Upper lobe of right lung (tissue), 1 donor: ENCODE measurements around the gene SHKBP1. TPM values are rescaled to one million over a fixed set of nuclear protein-coding genes. Genes with fewer than 3 reads are reported as not detected.
A peak's percentile ranks its signal among the peaks of the same experiment; 100 is the strongest.
"Not testable (repeated sequence)": the region's sequence is repeated elsewhere in the genome, so short reads cannot be mapped to it uniquely, and the experiment has no call there.

ENCODE experiments used
- ATAC-seq: fragments of 200-7000 bp; cut with Tn5 transposase; one replicate; pipeline ENCODE4 v1.9.1; 2020; ENCODE audit warnings: mild to moderate bottlenecking, moderate library complexity
- DNase-seq: peaks from one replicate; pipeline ENCODE4 v3.0.0-alpha.2; 2020
- H3K27ac ChIP-seq: fragments of 200-600 bp; one replicate; pipeline ENCODE4 v1.8.0; 2022
- H3K27me3 ChIP-seq: fragments of 200-600 bp; one replicate; pipeline ENCODE4 v1.8.0; 2022; ENCODE audit warnings: mild to moderate bottlenecking
- H3K36me3 ChIP-seq: fragments of 200-600 bp; one replicate; pipeline ENCODE4 v1.8.0; 2022
- H3K4me1 ChIP-seq: fragments of 200-600 bp; one replicate; pipeline ENCODE4 v1.8.0; 2022
- H3K4me3 ChIP-seq: fragments of 200-600 bp; one replicate; pipeline ENCODE4 v1.8.0; 2022; ENCODE audit warnings: mild to moderate bottlenecking
- H3K9me3 ChIP-seq: fragments of 200-600 bp; one replicate; pipeline ENCODE4 v1.8.0; 2022
- intact Hi-C: fragments of 100-400 bp; cut with DNase I; formaldehyde crosslinking; loops from one replicate; pipeline ENCODE4 v1.11.0; 2022
- total RNA-seq: library from RNA; stranded (reverse); fragmentation: NEBNext Ultra II Directional; extraction: Animal tissue kit (Norgen Biotek cat#: 25700); gene quantifications from one replicate; pipeline ENCODE4 v1.2.1, GENCODE V29; 2021
- TF ChIP-seq, protein P1 (sequence below): fragments of 200-600 bp; IDR thresholded peaks from one replicate; pipeline ENCODE4 v1.8.0; 2022; ENCODE audit warnings: antibody characterized with exemption
- donor health status: DM: no; HTN: yes; CAD: no; lungs with severe emphysema.

The SHKBP1 gene
- total RNA-seq, 1 donor from 2014 or later = 68.1 TPM

DNA sequence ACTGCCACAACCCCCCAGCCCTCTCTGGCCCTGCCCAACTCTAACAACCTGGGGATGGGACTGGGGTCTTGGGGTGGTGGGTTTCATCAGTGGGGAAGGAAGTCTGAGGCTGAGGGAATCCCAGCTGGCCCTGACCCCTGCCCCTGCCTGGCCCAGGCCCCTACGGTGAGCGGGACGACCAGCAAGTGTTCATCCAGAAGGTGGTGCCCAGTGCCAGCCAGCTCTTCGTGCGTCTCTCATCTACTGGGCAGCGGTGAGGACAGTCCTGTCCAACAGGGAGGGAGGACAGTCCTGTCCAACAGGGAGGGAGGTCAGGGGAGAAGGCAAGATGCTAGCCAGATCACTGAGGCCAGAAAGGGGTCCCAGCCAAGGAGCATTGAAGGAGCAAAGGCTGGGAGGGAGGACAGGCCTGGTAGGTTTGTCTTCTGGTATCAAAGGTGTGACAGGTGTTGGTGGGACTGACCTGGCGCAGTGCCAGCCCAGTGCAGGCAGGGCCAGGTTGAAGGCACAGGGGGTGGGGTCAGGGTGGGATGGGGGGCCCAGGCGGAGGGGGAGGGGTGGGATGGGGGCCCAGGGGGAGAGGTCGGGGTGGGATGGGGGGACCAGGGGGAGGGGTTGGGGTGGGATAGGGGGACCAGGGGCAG lies 12.4 kb downstream of the SHKBP1 start:
- H3K27ac ChIP-seq = no peak overlapping the region
- H3K36me3 ChIP-seq = peaks cover 32% of the 10 kb centered on the region
- no peak for DNase-seq
- no peaks in the 10 kb centered on the region for H3K27me3 ChIP-seq
- no peak for ATAC-seq
- H3K9me3 ChIP-seq = no peaks in the 10 kb centered on the region
- no peak overlapping the region for H3K4me3 ChIP-seq
- TF ChIP-seq, protein P1, sequence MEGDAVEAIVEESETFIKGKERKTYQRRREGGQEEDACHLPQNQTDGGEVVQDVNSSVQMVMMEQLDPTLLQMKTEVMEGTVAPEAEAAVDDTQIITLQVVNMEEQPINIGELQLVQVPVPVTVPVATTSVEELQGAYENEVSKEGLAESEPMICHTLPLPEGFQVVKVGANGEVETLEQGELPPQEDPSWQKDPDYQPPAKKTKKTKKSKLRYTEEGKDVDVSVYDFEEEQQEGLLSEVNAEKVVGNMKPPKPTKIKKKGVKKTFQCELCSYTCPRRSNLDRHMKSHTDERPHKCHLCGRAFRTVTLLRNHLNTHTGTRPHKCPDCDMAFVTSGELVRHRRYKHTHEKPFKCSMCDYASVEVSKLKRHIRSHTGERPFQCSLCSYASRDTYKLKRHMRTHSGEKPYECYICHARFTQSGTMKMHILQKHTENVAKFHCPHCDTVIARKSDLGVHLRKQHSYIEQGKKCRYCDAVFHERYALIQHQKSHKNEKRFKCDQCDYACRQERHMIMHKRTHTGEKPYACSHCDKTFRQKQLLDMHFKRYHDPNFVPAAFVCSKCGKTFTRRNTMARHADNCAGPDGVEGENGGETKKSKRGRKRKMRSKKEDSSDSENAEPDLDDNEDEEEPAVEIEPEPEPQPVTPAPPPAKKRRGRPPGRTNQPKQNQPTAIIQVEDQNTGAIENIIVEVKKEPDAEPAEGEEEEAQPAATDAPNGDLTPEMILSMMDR = no peak
- no peaks in the 10 kb centered on the region for H3K4me1 ChIP-seq
- intact Hi-C loops = no loop called here

DNA sequence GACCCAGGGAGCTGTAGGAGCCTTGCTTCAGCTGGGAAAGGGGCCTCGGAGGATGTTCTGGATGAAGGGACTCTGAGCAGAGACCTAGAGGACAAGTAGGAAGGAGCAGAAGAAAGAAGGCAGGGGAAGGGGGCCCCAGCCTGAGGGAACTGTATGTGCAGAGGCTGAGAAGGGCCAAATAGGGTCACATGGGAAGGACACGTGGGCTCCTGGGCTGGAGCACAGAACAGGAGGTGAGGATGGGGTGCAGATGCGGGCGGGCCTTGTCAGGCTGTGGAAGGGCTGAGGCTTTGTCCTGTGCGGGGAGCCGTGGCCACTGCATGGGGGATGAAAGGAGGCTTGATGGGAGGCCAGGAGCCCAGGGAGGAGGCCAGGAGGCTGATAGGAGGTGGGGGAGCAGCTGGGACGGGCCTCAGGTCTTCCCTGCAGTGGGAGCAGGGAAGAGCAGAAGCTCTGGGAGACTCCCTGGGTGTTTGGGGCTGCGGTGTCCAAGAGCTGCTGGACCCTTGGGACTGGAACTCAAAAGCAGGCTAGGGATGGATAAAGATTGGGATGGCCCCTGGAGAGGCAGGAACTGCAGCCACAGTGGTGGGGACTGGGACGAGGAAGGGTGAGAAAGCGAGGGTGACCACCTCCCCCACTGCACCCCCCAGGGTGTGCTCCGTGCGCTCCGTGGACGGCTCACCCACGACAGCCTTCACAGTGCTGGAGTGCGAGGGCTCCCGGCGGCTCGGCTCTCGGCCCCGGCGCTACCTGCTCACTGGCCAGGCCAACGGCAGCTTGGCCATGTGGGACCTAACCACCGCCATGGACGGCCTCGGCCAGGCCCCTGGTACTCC lies 13.1 kb downstream of the SHKBP1 start:
- no peak overlapping the region for H3K4me3 ChIP-seq
- intact Hi-C loops = no loop called here
- no peaks in the 10 kb centered on the region for H3K9me3 ChIP-seq
- no peak overlapping the region for H3K27ac ChIP-seq
- peaks cover 24% of the 10 kb centered on the region for H3K36me3 ChIP-seq
- no peaks in the 10 kb centered on the region for H3K4me1 ChIP-seq
- TF ChIP-seq, protein P1 = no peak
- DNase-seq (no peak), ATAC-seq (no peak)
- H3K27me3 ChIP-seq = no peaks in the 10 kb centered on the region

GRCh38 chr19:40590464-40591265 lies 14.0 kb downstream of the SHKBP1 start:
- ATAC-seq (no peak), DNase-seq (no peak)
- Histone ChIP-seq H3K4me3 (no peak overlapping the region), H3K27me3 (no peaks in the 10 kb centered on the region), H3K27ac (no peak overlapping the region), H3K36me3 (peaks cover 16% of the 10 kb centered on the region), H3K9me3 (no peaks in the 10 kb centered on the region), H3K4me1 (no peaks in the 10 kb centered on the region)
- TF ChIP-seq, protein P1 = no peak
- intact Hi-C loops = no loop called here

DNA sequence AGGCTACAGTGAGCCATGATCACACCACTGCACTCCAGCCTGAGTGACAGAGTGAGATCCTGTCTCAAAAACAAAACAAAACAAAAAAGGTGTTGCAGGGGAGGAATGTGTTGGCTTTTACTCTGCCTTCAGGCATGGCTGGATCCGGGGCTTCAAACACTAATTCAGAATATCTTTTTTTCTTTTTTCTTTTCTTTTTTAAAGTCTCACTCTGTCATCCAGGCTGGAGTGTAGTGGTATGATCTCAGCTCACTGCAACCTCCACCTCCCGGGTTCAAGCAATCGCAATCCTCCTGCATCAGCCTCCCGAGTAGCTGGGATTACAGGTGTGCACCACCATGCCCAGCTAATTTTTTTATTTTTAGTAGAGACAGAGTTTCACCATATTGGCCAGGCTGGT lies 15.1 kb downstream of the SHKBP1 start:
- H3K4me3 ChIP-seq, H3K9me3 ChIP-seq, H3K4me1 ChIP-seq, ATAC-seq, DNase-seq, H3K27me3 ChIP-seq, intact Hi-C loops, H3K27ac ChIP-seq: not testable (repeated sequence)
- peaks cover 12% of the 10 kb centered on the region for H3K36me3 ChIP-seq

DNA sequence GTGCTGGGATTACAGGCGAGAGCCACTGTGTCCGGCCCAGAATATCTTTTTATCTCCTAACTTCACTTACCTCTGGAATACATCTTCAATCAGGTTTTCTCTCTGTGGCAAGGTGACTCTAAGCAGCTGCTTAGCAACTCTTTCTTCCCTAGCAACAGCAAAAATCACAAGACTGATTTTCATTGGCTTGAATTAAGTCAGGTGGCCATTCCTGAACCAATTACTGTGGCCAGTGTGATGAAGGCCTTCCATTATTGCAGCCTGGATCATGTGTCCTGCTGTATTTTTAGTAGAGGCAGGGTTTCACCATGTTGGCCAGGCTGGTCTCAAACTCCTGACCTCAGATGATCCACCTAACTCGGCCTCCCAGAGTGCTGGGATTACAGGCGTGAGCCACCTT lies 15.5 kb downstream of the SHKBP1 start:
- H3K4me3 ChIP-seq = no peak overlapping the region
- peaks cover 8% of the 10 kb centered on the region for H3K4me1 ChIP-seq
- H3K27me3 ChIP-seq = peaks cover 12% of the 10 kb centered on the region
- H3K9me3 ChIP-seq = no peaks in the 10 kb centered on the region
- ATAC-seq (peak; percentile 57), DNase-seq (no peak)
- TF ChIP-seq, protein P1 = no peak
- no peak overlapping the region for H3K27ac ChIP-seq
- H3K36me3 ChIP-seq = peaks cover 12% of the 10 kb centered on the region
- intact Hi-C loops = no loop called here

- no peaks in the 10 kb centered on the region for H3K9me3 ChIP-seq
- H3K27me3 ChIP-seq = peaks cover 30% of the 10 kb centered on the region
- no peaks in the 10 kb centered on the region for H3K36me3 ChIP-seq
- H3K4me1 ChIP-seq = peaks cover 22% of the 10 kb centered on the region
- no peak for ATAC-seq
- H3K4me3 ChIP-seq = no peak overlapping the region
- H3K27ac ChIP-seq = no peak overlapping the region
- TF ChIP-seq, protein P1 = no peak
- intact Hi-C loops = no loop called here
- DNase-seq = no peak
Observed at GRCh38 chr19:40594255-40594654, 17.6 kb downstream of the SHKBP1 start.
